Endothelial cell (in vitro differentiated cells): ENCODE results near the gene KCNIP3. TPM values are rescaled to one million over a fixed set of nuclear protein-coding genes. Genes with fewer than 3 reads are reported as not detected.

Source experiments
- DNase-seq: peaks from one replicate; pipeline ENCODE4 v3.0.0; 2021; ENCODE audit warnings: low spot score
- H3K27ac Mint-ChIP-seq: one replicate; pipeline ENCODE4 v1.8.0; 2021; ENCODE audit warnings: mixed read lengths, inconsistent platforms; ENCODE audit not compliant: unreplicated experiment
- H3K27me3 Mint-ChIP-seq: one replicate; pipeline ENCODE4 v1.8.0; 2021; ENCODE audit warnings: mild to moderate bottlenecking, moderate library complexity, mixed read lengths, inconsistent platforms; ENCODE audit not compliant: unreplicated experiment
- H3K36me3 Mint-ChIP-seq: one replicate; pipeline ENCODE4 v1.8.0; 2021; ENCODE audit warnings: mild to moderate bottlenecking, low read depth, mixed read lengths, inconsistent platforms; ENCODE audit not compliant: unreplicated experiment
- H3K4me1 Mint-ChIP-seq: one replicate; pipeline ENCODE4 v1.8.0; 2021; ENCODE audit warnings: mild to moderate bottlenecking, mixed read lengths, inconsistent platforms; ENCODE audit not compliant: unreplicated experiment
- H3K4me3 Mint-ChIP-seq: one replicate; pipeline ENCODE4 v1.8.0; 2021; ENCODE audit warnings: mild to moderate bottlenecking, mixed read lengths, inconsistent platforms; ENCODE audit not compliant: unreplicated experiment
- H3K9me3 Mint-ChIP-seq: one replicate; pipeline ENCODE4 v1.8.0; 2021; ENCODE audit warnings: mixed read lengths, inconsistent platforms; ENCODE audit not compliant: unreplicated experiment
- total RNA-seq: library from RNA; stranded (reverse); fragmentation: NEBNext Ultra II Directional; extraction: Animal tissue kit (Norgen Biotek cat#: 25700); gene quantifications from one replicate; pipeline ENCODE4 v1.2.1, GENCODE V29; 2021; ENCODE audit not compliant: unreplicated experiment
- TF ChIP-seq, protein P1 (sequence below): fragments of 200-600 bp; sonication (generic); IDR thresholded peaks from one replicate; pipeline ENCODE4 v1.5.0; 2021; ENCODE audit warnings: antibody characterized with exemption; ENCODE audit not compliant: unreplicated experiment

Gene KCNIP3
- total RNA-seq, 1 donor from 2014 or later, result 0.26 TPM

DNA sequence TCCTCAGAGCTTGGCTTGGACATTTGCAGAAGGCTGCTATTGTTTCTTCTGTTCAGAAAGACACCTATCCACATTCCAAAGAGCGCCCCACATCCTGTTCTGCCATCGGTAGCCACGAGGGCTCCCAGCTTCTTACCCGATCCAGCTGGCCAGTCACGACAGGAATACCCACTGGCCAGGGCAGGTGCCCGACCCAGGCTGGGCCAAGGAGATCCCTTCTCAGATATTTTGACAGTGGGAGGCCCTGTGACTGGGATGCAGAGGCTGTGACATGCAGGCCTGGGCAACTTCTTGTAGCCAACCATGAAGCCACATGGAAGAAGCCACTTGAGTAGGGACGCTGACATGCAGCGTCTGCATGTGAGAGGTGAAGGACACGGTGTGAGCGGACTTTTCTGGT is 34.5 kb downstream of the KCNIP3 start:
- Mint-ChIP-seq H3K36me3 (no peaks in the 10 kb centered on the region), H3K4me1 (peaks cover 2% of the 10 kb centered on the region), H3K27me3 (peaks cover 6% of the 10 kb centered on the region), H3K4me3 (no peak overlapping the region), H3K27ac (no peak overlapping the region), H3K9me3 (no peaks in the 10 kb centered on the region)
- no peak for DNase-seq
- TF ChIP-seq, protein P1, sequence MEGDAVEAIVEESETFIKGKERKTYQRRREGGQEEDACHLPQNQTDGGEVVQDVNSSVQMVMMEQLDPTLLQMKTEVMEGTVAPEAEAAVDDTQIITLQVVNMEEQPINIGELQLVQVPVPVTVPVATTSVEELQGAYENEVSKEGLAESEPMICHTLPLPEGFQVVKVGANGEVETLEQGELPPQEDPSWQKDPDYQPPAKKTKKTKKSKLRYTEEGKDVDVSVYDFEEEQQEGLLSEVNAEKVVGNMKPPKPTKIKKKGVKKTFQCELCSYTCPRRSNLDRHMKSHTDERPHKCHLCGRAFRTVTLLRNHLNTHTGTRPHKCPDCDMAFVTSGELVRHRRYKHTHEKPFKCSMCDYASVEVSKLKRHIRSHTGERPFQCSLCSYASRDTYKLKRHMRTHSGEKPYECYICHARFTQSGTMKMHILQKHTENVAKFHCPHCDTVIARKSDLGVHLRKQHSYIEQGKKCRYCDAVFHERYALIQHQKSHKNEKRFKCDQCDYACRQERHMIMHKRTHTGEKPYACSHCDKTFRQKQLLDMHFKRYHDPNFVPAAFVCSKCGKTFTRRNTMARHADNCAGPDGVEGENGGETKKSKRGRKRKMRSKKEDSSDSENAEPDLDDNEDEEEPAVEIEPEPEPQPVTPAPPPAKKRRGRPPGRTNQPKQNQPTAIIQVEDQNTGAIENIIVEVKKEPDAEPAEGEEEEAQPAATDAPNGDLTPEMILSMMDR, result no peak

DNA sequence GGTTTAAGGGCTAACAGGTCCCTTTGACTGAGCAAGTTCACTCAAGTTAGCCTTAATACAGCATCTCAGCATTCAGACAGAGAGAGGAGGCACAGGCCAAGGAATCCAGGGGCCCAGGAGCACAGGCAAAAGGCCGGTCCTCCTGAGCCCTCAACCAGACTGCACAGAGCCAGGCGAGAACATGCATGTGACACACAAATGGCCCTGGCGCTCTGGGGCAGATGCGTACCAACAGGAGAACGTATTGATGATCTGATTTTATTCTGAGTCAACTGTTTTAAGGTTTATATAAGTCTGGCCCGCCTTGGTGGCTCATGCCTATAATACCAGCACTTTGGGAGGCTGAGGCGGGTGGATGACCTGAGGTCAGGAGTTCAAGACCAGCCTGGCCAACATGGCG is 34.9 kb downstream of the KCNIP3 start:
- peaks cover 6% of the 10 kb centered on the region for H3K27me3 Mint-ChIP-seq

DNA sequence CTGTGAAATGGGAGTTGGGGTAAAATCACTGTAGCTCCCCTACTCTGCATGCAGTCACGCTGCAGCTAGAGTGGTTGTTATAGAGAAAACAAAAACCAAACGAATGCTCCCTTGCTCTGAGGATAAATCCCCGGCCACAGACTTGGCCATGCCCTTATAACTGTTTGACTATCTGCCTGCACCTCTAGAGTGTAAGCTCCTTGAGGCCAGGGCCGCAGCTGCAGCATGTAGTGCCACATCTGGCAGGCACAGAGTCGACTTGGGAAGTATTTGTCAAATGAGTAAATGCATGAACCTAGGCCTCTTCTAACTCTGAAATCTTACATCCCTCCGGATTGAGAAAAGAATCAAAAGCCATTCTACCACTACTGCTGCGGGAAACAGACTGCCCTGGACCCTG is 35.9 kb downstream of the KCNIP3 start:
- peaks cover 6% of the 10 kb centered on the region for H3K27me3 Mint-ChIP-seq
- peaks cover 2% of the 10 kb centered on the region for H3K4me1 Mint-ChIP-seq
- no peak for DNase-seq
- TF ChIP-seq, protein P1, result no peak
- no peak overlapping the region for H3K27ac Mint-ChIP-seq
- H3K36me3 Mint-ChIP-seq, result no peaks in the 10 kb centered on the region
- no peaks in the 10 kb centered on the region for H3K9me3 Mint-ChIP-seq
- no peak overlapping the region for H3K4me3 Mint-ChIP-seq

More for the DNA sequence above, 34.9 kb downstream of the KCNIP3 start:
- Mint-ChIP-seq H3K36me3 (no peaks in the 10 kb centered on the region), H3K4me3 (no peak overlapping the region), H3K4me1 (peaks cover 2% of the 10 kb centered on the region), H3K9me3 (no peaks in the 10 kb centered on the region), H3K27ac (no peak overlapping the region)
- DNase-seq, result no peak
- TF ChIP-seq, protein P1, result no peak

DNA sequence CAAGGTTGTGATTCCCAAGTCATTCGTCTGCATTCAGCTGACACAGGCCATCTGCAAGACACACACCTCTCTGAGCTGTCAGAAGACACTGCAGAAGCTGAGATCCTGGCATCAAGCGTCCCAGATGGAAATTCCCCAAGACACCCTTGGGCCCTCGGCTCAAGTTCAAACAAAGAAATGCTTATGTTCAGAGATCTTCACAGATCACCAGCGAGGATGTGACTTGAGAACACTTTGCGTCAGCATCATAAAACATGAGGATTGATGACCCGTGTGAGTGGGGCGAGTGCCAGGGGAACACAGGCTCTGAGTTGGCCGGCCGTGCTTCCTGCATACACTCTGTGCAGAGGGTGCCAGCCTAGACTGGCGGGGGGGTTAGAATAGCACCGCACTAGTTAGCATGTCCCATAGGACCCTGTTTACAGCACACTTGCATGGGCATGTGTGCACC is 36.8 kb downstream of the KCNIP3 start:
- DNase-seq, result no peak
- peaks cover 6% of the 10 kb centered on the region for H3K27me3 Mint-ChIP-seq
- H3K27ac Mint-ChIP-seq, result no peak overlapping the region
- no peaks in the 10 kb centered on the region for H3K9me3 Mint-ChIP-seq
- H3K4me3 Mint-ChIP-seq, result no peak overlapping the region
- TF ChIP-seq, protein P1, result no peak
- no peaks in the 10 kb centered on the region for H3K36me3 Mint-ChIP-seq
- peaks cover 2% of the 10 kb centered on the region for H3K4me1 Mint-ChIP-seq

DNA sequence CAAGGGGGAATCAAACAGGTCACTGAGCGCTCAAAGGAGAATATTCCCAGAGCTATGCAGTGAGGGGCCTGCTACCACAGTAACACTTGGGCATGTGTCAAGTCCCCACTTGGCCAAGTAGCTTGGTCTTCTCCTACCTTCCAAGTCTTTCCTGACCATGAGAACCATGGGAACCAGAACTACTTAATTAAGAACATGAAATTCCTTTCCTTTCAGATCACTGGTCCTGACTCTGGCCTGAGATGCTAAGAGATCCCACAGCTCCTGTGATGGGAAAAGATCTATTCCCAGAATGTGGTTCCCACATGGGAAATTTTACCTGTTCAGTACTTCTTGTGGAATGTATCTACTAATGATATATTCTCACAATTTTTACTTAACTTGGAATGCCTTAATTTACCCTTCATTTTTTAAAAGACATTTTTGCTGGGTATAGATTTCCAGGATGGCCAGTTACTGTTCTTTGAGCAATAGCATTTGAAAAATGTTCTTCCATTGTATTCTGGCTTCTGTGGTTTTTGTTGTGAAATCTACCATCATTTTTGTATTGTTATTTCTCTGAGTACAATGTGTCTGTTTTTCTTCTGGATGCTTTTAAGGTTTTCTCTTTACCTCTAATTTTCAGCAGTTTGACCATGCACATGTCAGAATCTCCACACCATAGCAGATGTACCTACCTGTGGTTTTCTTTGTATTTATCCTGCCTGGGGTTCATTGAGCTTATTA is 37.9 kb downstream of the KCNIP3 start:
- Mint-ChIP-seq H3K9me3 (no peaks in the 10 kb centered on the region), H3K36me3 (no peaks in the 10 kb centered on the region), H3K4me1 (peaks cover 2% of the 10 kb centered on the region), H3K27ac (no peak overlapping the region), H3K4me3 (no peak overlapping the region), H3K27me3 (peaks cover 6% of the 10 kb centered on the region)
- TF ChIP-seq, protein P1, result no peak
- no peak for DNase-seq
